Measurements from ENCODE around the gene CCNYL1. TPM values are rescaled to one million over a fixed set of nuclear protein-coding genes. Genes with fewer than 3 reads are reported as not detected.

Gene CCNYL1
- total RNA-seq, 1 donor, result 24.6 TPM

DNA sequence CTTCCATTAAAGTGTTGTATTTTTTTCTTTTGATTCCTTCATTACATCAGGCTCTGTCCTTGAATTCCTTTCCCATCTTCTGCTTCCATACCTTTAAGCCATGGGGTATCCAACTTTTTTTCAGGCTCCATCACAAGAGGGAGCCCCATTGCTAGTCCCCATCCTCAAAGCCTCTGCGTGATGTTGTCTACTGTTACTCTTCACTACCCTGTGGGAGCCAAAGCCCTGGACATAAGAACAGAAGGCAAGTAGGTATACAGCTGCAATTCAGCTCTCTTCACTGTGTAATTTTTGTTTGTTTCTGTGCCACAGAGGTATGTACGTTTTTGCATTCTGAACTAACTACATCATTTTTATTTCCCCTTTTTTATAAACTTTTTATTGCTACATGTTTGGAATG is 36.6 kb upstream of the CCNYL1 start:
- TF ChIP-seq, protein P1, sequence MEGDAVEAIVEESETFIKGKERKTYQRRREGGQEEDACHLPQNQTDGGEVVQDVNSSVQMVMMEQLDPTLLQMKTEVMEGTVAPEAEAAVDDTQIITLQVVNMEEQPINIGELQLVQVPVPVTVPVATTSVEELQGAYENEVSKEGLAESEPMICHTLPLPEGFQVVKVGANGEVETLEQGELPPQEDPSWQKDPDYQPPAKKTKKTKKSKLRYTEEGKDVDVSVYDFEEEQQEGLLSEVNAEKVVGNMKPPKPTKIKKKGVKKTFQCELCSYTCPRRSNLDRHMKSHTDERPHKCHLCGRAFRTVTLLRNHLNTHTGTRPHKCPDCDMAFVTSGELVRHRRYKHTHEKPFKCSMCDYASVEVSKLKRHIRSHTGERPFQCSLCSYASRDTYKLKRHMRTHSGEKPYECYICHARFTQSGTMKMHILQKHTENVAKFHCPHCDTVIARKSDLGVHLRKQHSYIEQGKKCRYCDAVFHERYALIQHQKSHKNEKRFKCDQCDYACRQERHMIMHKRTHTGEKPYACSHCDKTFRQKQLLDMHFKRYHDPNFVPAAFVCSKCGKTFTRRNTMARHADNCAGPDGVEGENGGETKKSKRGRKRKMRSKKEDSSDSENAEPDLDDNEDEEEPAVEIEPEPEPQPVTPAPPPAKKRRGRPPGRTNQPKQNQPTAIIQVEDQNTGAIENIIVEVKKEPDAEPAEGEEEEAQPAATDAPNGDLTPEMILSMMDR (IDR thresholded peaks at IDR 0.05; ENCODE audit: insufficient read depth, low read length), result no peak
- DNase-seq (ENCODE audit: low read depth), result no peak
- H3K4me3 ChIP-seq (ENCODE audit: low read depth, low read length), result no peak overlapping the region

DNA sequence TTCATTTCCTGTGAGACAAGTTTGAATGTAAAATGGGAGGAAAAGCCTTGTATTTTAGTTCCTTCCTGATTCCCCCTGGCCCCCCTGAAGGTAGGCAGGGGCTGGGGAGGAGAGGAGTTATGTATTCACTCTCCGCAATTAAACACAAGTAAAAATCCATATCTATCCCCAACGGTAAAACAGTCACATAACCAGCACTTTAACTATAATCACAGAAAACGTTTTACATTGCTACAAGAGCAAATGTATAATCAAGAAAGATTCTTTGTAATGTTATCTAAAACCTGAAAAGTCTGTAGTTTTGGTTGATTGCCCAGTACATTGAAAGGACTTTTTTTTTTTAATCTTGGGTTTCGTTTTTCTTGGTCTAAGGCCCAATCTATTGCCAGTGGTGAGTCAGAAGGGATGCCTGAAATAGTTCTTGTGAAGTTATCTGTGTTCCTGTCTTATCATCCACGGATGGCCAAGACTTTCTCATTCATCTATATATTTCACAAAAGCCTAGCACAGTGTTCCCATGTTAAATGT is 34.5 kb upstream of the CCNYL1 start:
- peak; percentile 97 for DNase-seq (ENCODE audit: low read depth)
- TF ChIP-seq, protein P1 (IDR thresholded peaks at IDR 0.05; ENCODE audit: insufficient read depth, low read length), result no peak

DNA sequence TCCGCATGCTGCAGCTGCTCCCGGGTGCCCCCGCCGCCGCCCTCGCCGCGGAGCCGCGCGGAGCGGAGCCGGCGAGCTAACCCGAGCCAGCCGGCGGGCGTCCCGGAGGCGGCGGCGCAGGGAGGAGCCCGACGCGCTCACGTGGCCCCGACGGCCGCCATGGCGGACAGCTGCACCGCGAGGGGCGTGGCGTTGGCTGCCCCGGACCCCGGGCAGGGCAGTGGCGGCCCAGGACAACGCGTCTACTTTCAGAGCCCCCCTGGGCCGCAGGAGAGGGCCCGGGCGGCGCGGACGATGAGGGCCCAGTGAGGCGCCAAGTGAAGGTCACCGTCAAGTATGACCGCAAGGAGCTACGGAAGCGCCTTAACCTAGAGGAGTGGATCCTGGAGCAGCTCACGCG is 30.0 kb upstream of the CCNYL1 start:
- no peak for DNase-seq (ENCODE audit: low read depth)
- no peak overlapping the region for H3K4me3 ChIP-seq (ENCODE audit: low read depth, low read length)
- TF ChIP-seq, protein P1 (IDR thresholded peaks at IDR 0.05; ENCODE audit: insufficient read depth, low read length), result no peak

More for the DNA sequence above, 34.5 kb upstream of the CCNYL1 start:
- H3K4me3 ChIP-seq (ENCODE audit: low read depth, low read length), result peak overlapping the region; percentile 35

DNA sequence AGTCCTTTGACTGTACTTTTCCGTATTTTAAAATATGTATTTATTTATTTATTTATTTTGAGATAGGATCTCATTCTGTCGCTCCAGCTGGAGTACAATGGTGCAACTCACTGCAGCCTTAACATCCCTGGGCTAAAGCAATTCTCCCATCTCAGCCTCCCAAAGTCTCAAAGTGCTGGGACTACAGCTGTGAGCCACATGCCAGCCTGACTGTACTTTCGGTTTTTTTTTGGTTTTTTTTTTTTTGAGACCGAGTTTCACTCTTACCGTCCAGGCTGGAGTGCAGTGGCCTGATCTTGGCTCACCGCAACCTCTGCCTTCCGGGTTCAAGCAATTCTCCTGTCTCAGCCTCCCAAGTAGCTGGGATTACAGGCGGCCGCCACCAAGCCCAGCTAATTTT is 28.9 kb upstream of the CCNYL1 start:
- H3K4me3 ChIP-seq (ENCODE audit: low read depth, low read length), result no peak overlapping the region
- TF ChIP-seq, protein P1 (IDR thresholded peaks at IDR 0.05; ENCODE audit: insufficient read depth, low read length), result no peak
- DNase-seq (ENCODE audit: low read depth), result no peak

DNA sequence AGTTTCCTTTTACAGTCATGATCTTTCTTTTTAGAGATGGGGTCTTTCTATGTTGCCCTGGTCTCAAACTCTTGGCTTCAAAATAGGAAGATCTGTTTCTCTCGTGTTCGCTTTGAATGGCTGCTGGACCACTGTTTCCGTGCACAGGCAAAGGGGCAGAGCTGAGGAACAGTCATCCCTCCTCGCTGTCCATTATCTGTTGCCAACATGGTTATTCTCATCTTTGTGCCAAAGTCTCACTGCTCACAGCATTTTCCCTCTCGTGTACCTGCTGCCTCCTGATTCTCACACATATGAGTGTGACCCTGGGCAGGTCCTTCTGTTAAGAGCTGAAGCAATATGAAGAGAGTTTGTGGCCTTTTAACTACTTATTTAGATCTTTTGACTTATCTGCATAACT is 28.0 kb upstream of the CCNYL1 start:
- DNase-seq (ENCODE audit: low read depth), result no peak
- TF ChIP-seq, protein P1 (IDR thresholded peaks at IDR 0.05; ENCODE audit: insufficient read depth, low read length), result no peak
- no peak overlapping the region for H3K4me3 ChIP-seq (ENCODE audit: low read depth, low read length)

DNA sequence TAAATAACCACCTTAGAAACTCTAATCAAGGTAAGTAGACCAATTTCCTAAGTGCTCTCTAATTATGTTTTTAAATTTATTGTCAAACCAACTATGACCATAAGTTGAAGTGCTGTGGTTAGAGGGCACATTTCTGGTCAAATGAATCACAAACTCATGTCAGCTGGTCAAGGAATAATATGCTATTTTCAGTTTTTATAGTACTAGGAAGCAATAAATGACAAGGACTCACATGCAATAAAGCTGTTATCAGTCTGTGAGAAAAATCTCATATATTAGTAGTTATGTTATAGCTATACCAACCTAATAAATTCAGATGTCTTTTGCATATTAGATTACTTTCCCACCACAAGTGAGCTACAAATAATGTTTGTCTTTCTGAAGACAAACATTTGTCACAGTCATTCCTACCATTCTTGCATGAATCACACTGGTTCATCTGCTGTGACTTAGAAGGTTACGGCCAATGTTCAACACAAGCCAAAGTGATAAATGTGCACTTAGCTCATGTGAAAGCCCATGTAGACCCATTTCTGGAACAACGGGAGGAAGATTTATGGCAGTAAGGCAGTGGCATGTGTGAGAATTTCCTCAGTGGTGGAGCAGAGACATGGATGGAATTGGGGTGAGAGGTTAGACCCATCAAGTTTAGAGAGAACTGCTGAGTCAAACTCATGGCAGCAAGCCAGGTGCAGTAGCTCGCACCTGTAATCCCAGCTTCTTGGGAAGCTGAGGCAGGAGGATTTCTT is 27.4 kb upstream of the CCNYL1 start:
- peak; percentile 54 for DNase-seq (ENCODE audit: low read depth)
- TF ChIP-seq, protein P1 (IDR thresholded peaks at IDR 0.05; ENCODE audit: insufficient read depth, low read length), result no peak
- no peak overlapping the region for H3K4me3 ChIP-seq (ENCODE audit: low read depth, low read length)

Measured in fibroblast of the aortic adventitia (primary cell).